Activated naive CD4-positive, alpha-beta T cell treated with anti-CD3 and anti-CD28 coated beads for 36 hours (primary cell): Measurements from ENCODE around the gene VPS13D. TPM values are rescaled to one million over a fixed set of nuclear protein-coding genes. Genes with fewer than 3 reads are reported as not detected.

Source experiments
- CTCF ChIA-PET: fragments of 350-600 bp; sonication (Branson Sonifier 250); formaldehyde crosslinking; loops from one replicate; lab custom pipeline; 2021; ENCODE audit warnings: antibody characterized with exemption; lab: Charles Lee
- DNase-seq: peaks from one replicate; pipeline ENCODE4 v3.0.0-alpha.2; 2020
- H3K27ac Mint-ChIP-seq: one replicate; pipeline ENCODE4 v1.8.0; 2021; ENCODE audit warnings: mild to moderate bottlenecking, mixed read lengths
- H3K27me3 Mint-ChIP-seq: one replicate; pipeline ENCODE4 v1.8.0; 2021; ENCODE audit warnings: low read depth, mixed read lengths
- H3K36me3 Mint-ChIP-seq: one replicate; pipeline ENCODE4 v1.8.0; 2021; ENCODE audit warnings: low read depth, mixed read lengths
- H3K4me1 Mint-ChIP-seq: one replicate; pipeline ENCODE4 v1.8.0; 2021; ENCODE audit warnings: low read depth, mixed read lengths
- H3K4me3 Mint-ChIP-seq: one replicate; pipeline ENCODE4 v1.8.0; 2021; ENCODE audit warnings: mild to moderate bottlenecking, moderate library complexity, mixed read lengths
- H3K9me3 Mint-ChIP-seq: one replicate; pipeline ENCODE4 v1.8.0; 2021; ENCODE audit warnings: mixed read lengths
- intact Hi-C: fragments of 100-400 bp; cut with micrococcal nuclease; formaldehyde crosslinking; loops from one replicate; pipeline ENCODE4 v1.15.1; 2023
- total RNA-seq, 2 experiments: library from RNA; stranded (reverse); gene quantifications; one replicate each; pipeline ENCODE4 v1.2.3, GENCODE V29; 2021

VPS13D gene
- total RNA-seq, 2 experiments from 2014 or later, result 20.0 to 23.3 TPM

DNA sequence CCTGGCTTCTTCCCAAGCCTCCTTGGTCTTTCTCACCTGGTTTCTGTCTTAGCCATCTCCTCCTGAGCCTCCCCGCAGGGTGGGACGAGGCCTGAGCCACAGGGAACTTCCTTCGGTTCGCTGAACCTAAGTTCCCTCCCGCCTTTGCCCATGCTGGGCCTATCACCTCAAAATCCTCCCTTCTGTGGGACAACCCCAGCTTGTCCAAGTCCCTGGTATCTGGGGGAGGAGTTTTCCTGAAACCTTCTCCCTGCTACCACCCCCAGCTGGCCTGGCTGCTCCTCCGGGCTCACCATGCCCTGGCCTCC, 27.7 kb upstream of the VPS13D start:
- no peaks in the 10 kb centered on the region for H3K9me3 Mint-ChIP-seq
- no peaks in the 10 kb centered on the region for H3K27me3 Mint-ChIP-seq
- intact Hi-C loops, result no loop called here
- no peak overlapping the region for H3K27ac Mint-ChIP-seq
- CTCF ChIA-PET, result interaction anchor here (0.7 to 13.7 kb wide), 2 partner anchors 23 to 80 kb away, joined by 3 to 301 read pairs; no protein-coding TSS in a partner anchor
- peaks cover 17% of the 10 kb centered on the region for H3K36me3 Mint-ChIP-seq
- no peak overlapping the region for H3K4me3 Mint-ChIP-seq
- DNase-seq, result no peak
- H3K4me1 Mint-ChIP-seq, result peaks cover 38% of the 10 kb centered on the region

DNA sequence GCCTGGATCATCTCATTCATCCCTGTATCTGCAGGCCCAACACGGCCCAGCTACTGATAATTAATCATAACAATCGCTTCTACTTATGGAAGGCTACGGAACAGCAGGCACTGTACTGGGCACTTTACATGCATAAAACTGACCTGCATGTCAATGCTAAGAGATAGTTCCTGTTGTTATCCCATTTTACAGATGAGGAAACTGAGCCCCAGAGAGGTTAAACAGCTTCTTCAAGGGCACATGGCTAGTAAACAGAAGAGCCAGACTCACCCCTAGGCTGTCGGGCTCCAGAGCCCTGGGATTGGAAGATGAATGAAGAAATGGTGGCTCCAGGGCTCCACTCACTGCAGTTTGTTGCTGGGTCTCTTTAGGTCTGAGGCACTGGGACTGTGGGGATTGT, 27.3 kb upstream of the VPS13D start:
- Mint-ChIP-seq H3K4me1 (peaks cover 38% of the 10 kb centered on the region), H3K36me3 (peaks cover 17% of the 10 kb centered on the region), H3K27ac (peak overlapping the region; percentile 74), H3K27me3 (no peaks in the 10 kb centered on the region), H3K4me3 (no peak overlapping the region), H3K9me3 (no peaks in the 10 kb centered on the region)
- CTCF ChIA-PET, result interaction anchor here (0.7 to 13.7 kb wide), 2 partner anchors 24 to 80 kb away, joined by 3 to 301 read pairs; no protein-coding TSS in a partner anchor
- intact Hi-C loops, result no loop called here
- DNase-seq, result no peak

DNA sequence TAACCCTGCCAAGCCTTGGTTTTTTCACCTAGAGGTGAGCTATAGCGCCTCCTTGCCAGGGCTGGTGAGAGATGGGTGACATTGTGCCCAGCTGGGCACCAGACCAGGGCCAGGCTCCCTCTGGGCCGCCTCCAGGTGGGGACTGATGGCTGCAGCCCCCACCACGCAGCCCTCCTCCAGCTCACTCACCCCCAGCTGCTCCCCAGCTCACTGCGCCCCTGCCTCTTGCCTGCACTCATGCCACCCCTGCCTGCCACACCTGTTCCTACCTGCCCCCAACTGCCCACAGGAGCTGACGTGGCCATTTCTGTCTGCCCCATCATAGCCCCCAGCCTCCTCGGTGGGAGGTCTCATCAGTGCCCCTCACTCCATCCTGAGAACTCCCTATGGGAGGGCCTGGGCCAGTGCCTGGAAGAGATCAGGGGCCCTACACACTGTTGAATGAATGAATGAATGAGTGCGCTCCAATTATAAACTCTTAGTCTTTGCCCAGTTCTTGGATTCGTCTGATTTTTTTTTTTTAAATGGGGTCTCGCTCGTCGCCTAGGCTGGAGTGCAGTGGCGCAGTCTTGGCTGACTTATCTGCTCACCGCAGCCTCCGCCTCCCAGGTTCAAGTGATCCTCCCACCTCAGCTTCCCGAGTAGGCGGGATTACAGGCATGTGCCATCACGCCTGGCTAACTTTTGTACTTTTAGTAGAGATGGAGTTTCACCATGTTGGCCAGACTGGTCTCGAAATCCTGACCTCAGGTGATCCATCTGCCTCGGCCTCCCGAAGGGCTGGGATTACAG, 26.4 kb upstream of the VPS13D start:
- H3K4me1 Mint-ChIP-seq, result peaks cover 41% of the 10 kb centered on the region
- H3K27me3 Mint-ChIP-seq, result no peaks in the 10 kb centered on the region
- H3K4me3 Mint-ChIP-seq, result no peak overlapping the region
- peak overlapping the region; percentile 74 for H3K27ac Mint-ChIP-seq
- H3K36me3 Mint-ChIP-seq, result peaks cover 17% of the 10 kb centered on the region
- DNase-seq, result no peak
- CTCF ChIA-PET, result interaction anchor here (13.7 kb wide), 1 partner anchor 81 kb away, joined by 301 read pairs; no protein-coding TSS in a partner anchor
- H3K9me3 Mint-ChIP-seq, result no peaks in the 10 kb centered on the region
- intact Hi-C loops, result no loop called here

DNA sequence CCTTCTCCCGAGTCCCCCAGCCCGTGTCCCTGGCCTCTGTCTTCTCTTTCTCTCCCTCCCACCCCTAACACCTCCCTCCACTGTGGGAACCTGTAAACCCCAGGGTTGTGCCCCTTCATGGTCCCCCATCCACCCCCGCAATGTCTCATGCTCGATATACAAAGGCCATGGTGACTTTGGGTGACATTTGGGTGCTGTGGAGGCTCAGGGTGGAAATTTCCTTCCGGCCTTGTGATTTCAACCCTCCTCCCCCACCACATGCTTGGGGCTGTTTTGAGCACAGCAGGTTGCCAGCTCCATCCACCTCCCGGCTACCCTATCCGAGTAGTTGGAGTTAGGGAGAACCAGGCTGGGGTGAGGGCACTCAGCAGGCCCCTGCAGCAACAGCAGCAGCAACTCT, 25.7 kb upstream of the VPS13D start:
- no peaks in the 10 kb centered on the region for H3K27me3 Mint-ChIP-seq
- peak overlapping the region; percentile 74 for H3K27ac Mint-ChIP-seq
- intact Hi-C loops, result no loop called here
- DNase-seq, result peak; percentile 69
- CTCF ChIA-PET, result interaction anchor here (13.7 kb wide), 1 partner anchor 82 kb away, joined by 301 read pairs; no protein-coding TSS in a partner anchor
- peaks cover 17% of the 10 kb centered on the region for H3K36me3 Mint-ChIP-seq
- no peak overlapping the region for H3K4me3 Mint-ChIP-seq
- H3K9me3 Mint-ChIP-seq, result no peaks in the 10 kb centered on the region
- peaks cover 49% of the 10 kb centered on the region for H3K4me1 Mint-ChIP-seq

DNA sequence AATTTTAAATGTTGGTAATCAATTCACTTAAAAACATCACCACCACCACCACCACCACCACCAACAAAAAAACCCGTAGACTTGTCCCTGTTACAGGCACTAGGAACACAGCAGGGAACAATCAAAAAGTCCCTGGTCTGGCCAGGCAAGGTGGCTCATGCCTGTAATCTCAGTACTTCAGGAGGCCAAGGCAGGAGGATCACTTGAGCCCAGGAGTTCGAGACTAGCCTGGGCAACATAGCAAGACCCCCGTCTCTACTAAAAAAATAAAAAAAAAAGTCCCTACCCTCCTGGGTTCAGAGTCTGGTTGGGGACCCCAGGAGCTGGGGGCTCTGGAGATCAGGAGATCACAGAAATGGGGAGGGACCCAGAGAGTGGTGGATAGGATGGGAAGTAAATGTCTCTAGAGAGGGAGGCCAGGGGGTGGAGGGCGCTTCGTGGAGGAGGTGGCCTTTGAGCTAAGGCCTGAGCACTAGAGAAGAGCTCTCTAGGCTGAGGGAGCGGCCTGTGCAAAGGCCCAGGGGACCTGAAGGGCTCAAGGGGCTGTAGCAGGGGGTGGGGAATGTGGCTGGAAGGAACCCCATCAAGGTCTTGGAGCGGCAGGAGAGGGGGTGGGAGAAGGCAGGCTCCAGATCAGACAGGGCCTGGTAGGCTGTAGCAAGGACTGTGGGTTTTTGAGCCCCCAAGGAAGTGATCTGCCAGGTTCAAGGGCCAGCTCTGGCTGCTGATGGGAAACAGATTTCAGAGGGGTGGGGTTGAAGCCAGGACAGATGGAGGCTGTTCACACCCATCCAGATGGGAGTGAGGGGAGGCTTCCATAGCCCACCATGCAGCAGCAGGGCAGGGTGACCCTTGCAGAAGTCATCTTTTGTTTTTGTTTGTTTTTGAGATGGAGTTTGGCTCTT, 24.8 kb upstream of the VPS13D start:
- Mint-ChIP-seq H3K36me3 (peaks cover 17% of the 10 kb centered on the region), H3K4me3 (no peak overlapping the region), H3K9me3 (no peaks in the 10 kb centered on the region), H3K4me1 (peaks cover 55% of the 10 kb centered on the region), H3K27me3 (no peaks in the 10 kb centered on the region), H3K27ac (peak overlapping the region; percentile 74)
- CTCF ChIA-PET, result interaction anchor here (0.6 to 13.7 kb wide), 2 partner anchors 82 to 101 kb away, joined by 3 to 301 read pairs; no protein-coding TSS in a partner anchor
- no peak for DNase-seq
- intact Hi-C loops, result no loop called here

DNA sequence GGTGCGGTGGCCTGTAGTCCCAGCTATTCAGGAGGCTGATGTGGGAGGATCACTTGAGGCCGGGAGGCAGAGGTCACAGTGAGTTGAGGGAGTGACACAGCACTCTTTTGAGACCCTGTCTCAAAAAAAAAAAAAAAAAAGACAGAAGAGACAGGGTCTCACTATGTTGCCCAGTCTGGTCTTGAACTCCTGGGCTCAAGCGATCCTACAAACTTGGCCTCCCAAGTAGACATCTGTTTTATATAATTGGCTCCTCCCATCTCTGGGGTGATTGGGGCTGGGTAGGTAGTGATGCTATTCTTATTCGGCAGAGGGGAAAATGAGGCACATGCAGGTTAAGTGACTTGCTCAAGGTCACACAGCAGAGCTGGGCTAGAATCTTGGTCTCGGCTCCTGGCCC, 23.6 kb upstream of the VPS13D start:
- Mint-ChIP-seq H3K4me1 (peaks cover 63% of the 10 kb centered on the region), H3K27ac (peak overlapping the region; percentile 28), H3K4me3 (no peak overlapping the region), H3K9me3 (no peaks in the 10 kb centered on the region), H3K36me3 (peaks cover 17% of the 10 kb centered on the region), H3K27me3 (no peaks in the 10 kb centered on the region)
- no peak for DNase-seq
- CTCF ChIA-PET, result interaction anchor here (13.7 kb wide), 1 partner anchor 84 kb away, joined by 301 read pairs; no protein-coding TSS in a partner anchor
- intact Hi-C loops, result no loop called here

DNA sequence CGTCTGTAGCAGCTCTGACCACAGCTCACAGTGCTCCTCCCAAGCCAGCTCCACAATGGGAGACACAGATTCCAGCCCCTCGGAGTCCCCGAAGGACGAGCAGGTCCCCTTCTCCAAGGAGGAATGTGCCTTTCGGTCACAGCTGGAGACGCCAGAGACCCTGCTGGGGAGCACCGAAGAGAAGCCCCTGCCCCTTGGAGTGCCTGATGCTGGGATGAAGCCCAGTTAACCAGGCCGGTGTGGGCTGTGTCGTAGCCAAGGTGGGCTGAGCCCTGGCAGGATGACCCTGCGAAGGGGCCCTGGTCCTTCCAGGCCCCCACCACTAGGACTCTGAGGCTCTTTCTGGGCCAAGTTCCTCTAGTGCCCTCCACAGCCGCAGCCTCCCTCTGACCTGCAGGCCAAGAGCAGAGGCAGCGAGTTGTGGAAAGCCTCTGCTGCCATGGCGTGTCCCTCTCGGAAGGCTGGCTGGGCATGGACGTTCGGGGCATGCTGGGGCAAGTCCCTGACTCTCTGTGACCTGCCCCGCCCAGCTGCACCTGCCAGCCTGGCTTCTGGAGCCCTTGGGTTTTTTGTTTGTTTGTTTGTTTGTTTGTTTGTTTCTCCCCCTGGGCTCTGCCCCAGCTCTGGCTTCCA, 22.9 kb upstream of the VPS13D start:
- no peak for DNase-seq
- intact Hi-C loops, result no loop called here
- H3K27ac Mint-ChIP-seq, result peak overlapping the region; percentile 46

DNA sequence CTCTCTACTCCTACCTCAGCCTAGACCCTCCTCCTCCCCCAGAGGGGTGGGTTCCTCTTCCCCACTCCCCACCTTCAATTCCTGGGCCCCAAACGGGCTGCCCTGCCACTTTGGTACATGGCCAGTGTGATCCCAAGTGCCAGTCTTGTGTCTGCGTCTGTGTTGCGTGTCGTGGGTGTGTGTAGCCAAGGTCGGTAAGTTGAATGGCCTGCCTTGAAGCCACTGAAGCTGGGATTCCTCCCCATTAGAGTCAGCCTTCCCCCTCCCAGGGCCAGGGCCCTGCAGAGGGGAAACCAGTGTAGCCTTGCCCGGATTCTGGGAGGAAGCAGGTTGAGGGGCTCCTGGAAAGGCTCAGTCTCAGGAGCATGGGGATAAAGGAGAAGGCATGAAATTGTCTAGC, 21.6 kb upstream of the VPS13D start:
- no peaks in the 10 kb centered on the region for H3K9me3 Mint-ChIP-seq
- intact Hi-C loops, result loop anchor here (2.0 kb wide), 3 partner anchors 23 to 45 kb away; partner anchors contain the start of gene VPS13D
- peaks cover 49% of the 10 kb centered on the region for H3K4me1 Mint-ChIP-seq
- no peaks in the 10 kb centered on the region for H3K27me3 Mint-ChIP-seq
- peaks cover 13% of the 10 kb centered on the region for H3K36me3 Mint-ChIP-seq
- DNase-seq, result no peak
- no peak overlapping the region for H3K4me3 Mint-ChIP-seq
- peak overlapping the region; percentile 37 for H3K27ac Mint-ChIP-seq
- CTCF ChIA-PET, result interaction anchor here (0.6 to 13.7 kb wide), 6 partner anchors 10 to 113 kb away, joined by 3 to 301 read pairs (median 4); no protein-coding TSS in a partner anchor

More for the DNA sequence above, 22.9 kb upstream of the VPS13D start:
- Mint-ChIP-seq H3K27me3 (no peaks in the 10 kb centered on the region), H3K36me3 (peaks cover 17% of the 10 kb centered on the region), H3K9me3 (no peaks in the 10 kb centered on the region), H3K4me1 (peaks cover 60% of the 10 kb centered on the region), H3K4me3 (no peak overlapping the region)
- CTCF ChIA-PET, result interaction anchor here (13.7 kb wide), 1 partner anchor 84 kb away, joined by 301 read pairs; no protein-coding TSS in a partner anchor

DNA sequence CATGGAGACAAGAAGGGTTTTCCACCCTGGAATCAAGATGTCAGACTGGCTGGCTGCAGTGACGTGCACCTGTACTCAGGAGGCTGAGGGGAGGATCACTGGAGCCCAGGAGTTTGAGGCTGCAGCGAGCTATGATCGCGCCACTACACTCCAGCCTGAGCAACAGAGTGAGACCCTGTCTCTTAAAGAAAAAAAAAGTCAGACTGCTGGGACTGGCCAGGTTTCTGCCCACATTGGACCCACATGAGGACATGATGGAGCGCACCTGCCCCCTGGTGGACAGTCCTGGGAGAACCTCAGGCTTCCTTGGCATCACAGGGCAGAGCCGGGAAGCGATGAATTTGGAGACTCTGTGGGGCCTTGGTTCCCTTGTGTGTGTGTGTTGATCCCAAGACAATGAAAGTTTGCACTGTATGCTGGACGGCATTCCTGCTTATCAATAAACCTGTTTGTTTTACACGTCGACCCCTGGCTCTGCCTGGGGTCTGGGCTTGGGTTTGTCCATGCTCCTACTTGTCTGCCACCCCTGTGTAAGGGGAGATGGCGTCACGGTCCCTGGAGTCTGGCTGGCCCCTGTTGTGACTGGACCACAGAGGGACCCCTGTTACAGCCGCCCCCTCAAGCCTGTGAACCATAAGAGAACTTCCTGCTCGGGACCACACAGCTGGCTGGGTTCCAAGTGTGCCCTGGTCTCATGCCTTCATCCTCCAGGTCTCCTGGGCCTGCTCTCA, 20.9 kb upstream of the VPS13D start:
- Mint-ChIP-seq H3K27me3 (no peaks in the 10 kb centered on the region), H3K4me3 (no peak overlapping the region), H3K27ac (peak overlapping the region; percentile 37), H3K9me3 (no peaks in the 10 kb centered on the region), H3K4me1 (peaks cover 42% of the 10 kb centered on the region), H3K36me3 (peaks cover 11% of the 10 kb centered on the region)
- DNase-seq, result peak; percentile 95
- intact Hi-C loops, result loop anchor here (1.0 to 2.0 kb wide), 4 partner anchors 22 to 84 kb away; partner anchors contain the start of gene VPS13D
- CTCF ChIA-PET, result interaction anchor here (0.6 to 13.7 kb wide), 9 partner anchors 10 to 450 kb away, joined by 3 to 301 read pairs (median 4); partner anchors contain the start of gene VPS13D

DNA sequence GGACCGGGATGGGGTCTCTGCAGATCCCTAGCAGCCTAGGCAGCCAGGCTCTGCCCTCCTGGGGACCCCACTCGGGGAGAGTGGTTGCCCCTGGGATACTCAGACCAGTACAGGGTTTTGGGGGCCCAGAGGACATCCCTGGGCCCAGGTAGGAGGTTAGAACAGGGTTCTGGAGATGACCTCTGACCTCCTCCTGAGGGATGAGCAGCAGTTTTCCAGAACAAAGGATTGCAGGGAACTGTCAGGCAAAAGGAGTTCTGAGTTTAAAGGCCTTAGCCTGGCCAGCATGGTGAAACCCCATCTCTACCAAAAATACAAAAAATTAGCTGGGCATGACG, 20.4 kb upstream of the VPS13D start:
- H3K27ac Mint-ChIP-seq, result no peak overlapping the region
- H3K4me1 Mint-ChIP-seq, result peaks cover 37% of the 10 kb centered on the region

More for the DNA sequence above, 20.4 kb upstream of the VPS13D start:
- Mint-ChIP-seq H3K27me3 (no peaks in the 10 kb centered on the region), H3K4me3 (no peak overlapping the region), H3K9me3 (no peaks in the 10 kb centered on the region), H3K36me3 (peaks cover 10% of the 10 kb centered on the region)
- intact Hi-C loops, result loop anchor here (1.0 to 2.0 kb wide), 4 partner anchors 21 to 84 kb away; partner anchors contain the start of gene VPS13D
- CTCF ChIA-PET, result interaction anchor here (0.7 to 13.7 kb wide), 8 partner anchors 9 to 449 kb away, joined by 3 to 301 read pairs (median 4); partner anchors contain the start of gene VPS13D
- no peak for DNase-seq
